Activated T-helper 17 cell treated with anti-CD3 and anti-CD28 coated beads, Interleukin-2, amount 50 U/mL, for 72 hours (primary cell): ENCODE results near the gene ERC2. TPM values are rescaled to one million over a fixed set of nuclear protein-coding genes. Genes with fewer than 3 reads are reported as not detected.

ENCODE experiments used
- ATAC-seq: fragments of 150-1000 bp; cut with Tn5 transposase; replicated peaks from 2 replicates; pipeline ENCODE4 v1.10.0; 2021; ENCODE audit warnings: mild to moderate bottlenecking, moderate library complexity
- H3K27ac Mint-ChIP-seq: one replicate; pipeline ENCODE4 v1.8.0; 2022; ENCODE audit warnings: mixed read lengths
- H3K27me3 Mint-ChIP-seq: one replicate; pipeline ENCODE4 v1.8.0; 2022; ENCODE audit warnings: mixed read lengths
- H3K36me3 Mint-ChIP-seq: one replicate; pipeline ENCODE4 v1.8.0; 2022; ENCODE audit warnings: low read depth, mild to moderate bottlenecking, mixed read lengths
- H3K4me1 Mint-ChIP-seq: one replicate; pipeline ENCODE4 v1.8.0; 2022; ENCODE audit warnings: mixed read lengths
- H3K4me3 Mint-ChIP-seq: one replicate; pipeline ENCODE4 v1.8.0; 2022; ENCODE audit warnings: mild to moderate bottlenecking, mixed read lengths
- H3K9me3 Mint-ChIP-seq: one replicate; pipeline ENCODE4 v1.8.0; 2022; ENCODE audit warnings: mixed read lengths
- total RNA-seq, 2 donors: library from RNA; stranded (reverse); gene quantifications; one replicate each; pipeline ENCODE4 v1.2.3, GENCODE V29; 2022

The ERC2 gene
- total RNA-seq, 2 donors from 2014 or later: not detected

- Mint-ChIP-seq H3K27ac (no peak overlapping the region), H3K27me3 (peaks cover 39% of the 10 kb centered on the region), H3K4me1 (no peaks in the 10 kb centered on the region), H3K36me3 (no peaks in the 10 kb centered on the region), H3K4me3 (no peak overlapping the region), H3K9me3 (no peaks in the 10 kb centered on the region)
- ATAC-seq: no peak
Measured at GRCh38 chr3:56459719-56460118, 8.5 kb downstream of the ERC2 start.

GRCh38 chr3:56459104-56459496, 9.2 kb downstream of the ERC2 start:
- Mint-ChIP-seq H3K9me3 (no peaks in the 10 kb centered on the region), H3K4me3 (no peak overlapping the region), H3K36me3 (no peaks in the 10 kb centered on the region), H3K27ac (no peak overlapping the region), H3K27me3 (peaks cover 33% of the 10 kb centered on the region), H3K4me1 (no peaks in the 10 kb centered on the region)
- ATAC-seq: no peak

- Mint-ChIP-seq H3K9me3 (no peaks in the 10 kb centered on the region), H3K36me3 (no peaks in the 10 kb centered on the region), H3K4me3 (no peak overlapping the region), H3K4me1 (no peaks in the 10 kb centered on the region), H3K27ac (no peak overlapping the region), H3K27me3 (peaks cover 31% of the 10 kb centered on the region)
- no peak for ATAC-seq
Measured at GRCh38 chr3:56458496-56459103, 9.7 kb downstream of the ERC2 start.

- H3K4me1 Mint-ChIP-seq: no peaks in the 10 kb centered on the region
- no peak overlapping the region for H3K4me3 Mint-ChIP-seq
- peaks cover 34% of the 10 kb centered on the region for H3K27me3 Mint-ChIP-seq
- H3K36me3 Mint-ChIP-seq: no peaks in the 10 kb centered on the region
- no peak for ATAC-seq
- H3K9me3 Mint-ChIP-seq: no peaks in the 10 kb centered on the region
- H3K27ac Mint-ChIP-seq: no peak overlapping the region
Measured at GRCh38 chr3:56456117-56456516, 12.2 kb downstream of the ERC2 start.

GRCh38 chr3:56453011-56453410, 15.3 kb downstream of the ERC2 start:
- peaks cover 45% of the 10 kb centered on the region for H3K27me3 Mint-ChIP-seq
- H3K4me1 Mint-ChIP-seq: no peaks in the 10 kb centered on the region
- no peak overlapping the region for H3K4me3 Mint-ChIP-seq
- no peak for ATAC-seq
- no peaks in the 10 kb centered on the region for H3K9me3 Mint-ChIP-seq
- no peak overlapping the region for H3K27ac Mint-ChIP-seq
- no peaks in the 10 kb centered on the region for H3K36me3 Mint-ChIP-seq

GRCh38 chr3:56452085-56452484, 16.2 kb downstream of the ERC2 start:
- Mint-ChIP-seq H3K36me3 (no peaks in the 10 kb centered on the region), H3K27me3 (peaks cover 41% of the 10 kb centered on the region), H3K4me3 (no peak overlapping the region), H3K9me3 (no peaks in the 10 kb centered on the region), H3K27ac (no peak overlapping the region), H3K4me1 (peaks cover 3% of the 10 kb centered on the region)
- ATAC-seq: peak; percentile 9

GRCh38 chr3:56443372-56443771, 24.9 kb downstream of the ERC2 start:
- ATAC-seq: no peak
- no peak overlapping the region for H3K4me3 Mint-ChIP-seq
- H3K9me3 Mint-ChIP-seq: peaks cover 3% of the 10 kb centered on the region
- peaks cover 5% of the 10 kb centered on the region for H3K4me1 Mint-ChIP-seq
- no peaks in the 10 kb centered on the region for H3K36me3 Mint-ChIP-seq
- peaks cover 21% of the 10 kb centered on the region for H3K27me3 Mint-ChIP-seq
- no peak overlapping the region for H3K27ac Mint-ChIP-seq

- no peak for ATAC-seq
- H3K27me3 Mint-ChIP-seq: peaks cover 23% of the 10 kb centered on the region
- H3K27ac Mint-ChIP-seq: no peak overlapping the region
- H3K4me1 Mint-ChIP-seq: no peaks in the 10 kb centered on the region
- no peak overlapping the region for H3K4me3 Mint-ChIP-seq
- peaks cover 4% of the 10 kb centered on the region for H3K9me3 Mint-ChIP-seq
- H3K36me3 Mint-ChIP-seq: no peaks in the 10 kb centered on the region
Measured at GRCh38 chr3:56428667-56429066, 39.6 kb downstream of the ERC2 start.

GRCh38 chr3:56424885-56425284, 43.4 kb downstream of the ERC2 start:
- no peak for ATAC-seq
- Mint-ChIP-seq H3K27me3 (peaks cover 26% of the 10 kb centered on the region), H3K4me3 (no peak overlapping the region)

GRCh38 chr3:56424336-56424735, 43.9 kb downstream of the ERC2 start:
- H3K4me1 Mint-ChIP-seq: no peaks in the 10 kb centered on the region

More at GRCh38 chr3:56424885-56425284, 43.4 kb downstream of the ERC2 start:
- no peaks in the 10 kb centered on the region for H3K4me1 Mint-ChIP-seq
- peaks cover 6% of the 10 kb centered on the region for H3K9me3 Mint-ChIP-seq
- H3K36me3 Mint-ChIP-seq: no peaks in the 10 kb centered on the region
- H3K27ac Mint-ChIP-seq: no peak overlapping the region

GRCh38 chr3:56423661-56424099, 44.6 kb downstream of the ERC2 start:
- no peak for ATAC-seq
- no peaks in the 10 kb centered on the region for H3K36me3 Mint-ChIP-seq
- H3K27me3 Mint-ChIP-seq: peaks cover 21% of the 10 kb centered on the region
- H3K4me3 Mint-ChIP-seq: no peak overlapping the region
- no peaks in the 10 kb centered on the region for H3K4me1 Mint-ChIP-seq
- no peak overlapping the region for H3K27ac Mint-ChIP-seq
- peaks cover 6% of the 10 kb centered on the region for H3K9me3 Mint-ChIP-seq

More at GRCh38 chr3:56424336-56424735, 43.9 kb downstream of the ERC2 start:
- H3K27ac Mint-ChIP-seq: no peak overlapping the region
- no peak overlapping the region for H3K4me3 Mint-ChIP-seq
- H3K27me3 Mint-ChIP-seq: peaks cover 25% of the 10 kb centered on the region
- H3K9me3 Mint-ChIP-seq: peaks cover 6% of the 10 kb centered on the region
- ATAC-seq: no peak
- no peaks in the 10 kb centered on the region for H3K36me3 Mint-ChIP-seq

GRCh38 chr3:56422316-56422715, 46.0 kb downstream of the ERC2 start:
- Mint-ChIP-seq H3K9me3 (peaks cover 6% of the 10 kb centered on the region), H3K27me3 (peaks cover 15% of the 10 kb centered on the region), H3K4me1 (no peaks in the 10 kb centered on the region), H3K36me3 (no peaks in the 10 kb centered on the region), H3K4me3 (no peak overlapping the region), H3K27ac (no peak overlapping the region)
- ATAC-seq: no peak

- no peak overlapping the region for H3K27ac Mint-ChIP-seq
Measured at GRCh38 chr3:56421205-56421604, 47.1 kb downstream of the ERC2 start.

GRCh38 chr3:56415652-56416051, 52.6 kb downstream of the ERC2 start:
- no peak overlapping the region for H3K4me3 Mint-ChIP-seq
- H3K27ac Mint-ChIP-seq: no peak overlapping the region
- H3K4me1 Mint-ChIP-seq: no peaks in the 10 kb centered on the region
- H3K9me3 Mint-ChIP-seq: no peaks in the 10 kb centered on the region
- no peaks in the 10 kb centered on the region for H3K36me3 Mint-ChIP-seq
- peaks cover 7% of the 10 kb centered on the region for H3K27me3 Mint-ChIP-seq
- ATAC-seq: no peak

More at GRCh38 chr3:56421205-56421604, 47.1 kb downstream of the ERC2 start:
- peaks cover 6% of the 10 kb centered on the region for H3K9me3 Mint-ChIP-seq
- H3K27me3 Mint-ChIP-seq: peaks cover 11% of the 10 kb centered on the region
- H3K4me3 Mint-ChIP-seq: no peak overlapping the region
- H3K36me3 Mint-ChIP-seq: no peaks in the 10 kb centered on the region
- peak; percentile 26 for ATAC-seq
- no peaks in the 10 kb centered on the region for H3K4me1 Mint-ChIP-seq

- H3K36me3 Mint-ChIP-seq: no peaks in the 10 kb centered on the region
- H3K27me3 Mint-ChIP-seq: peaks cover 7% of the 10 kb centered on the region
- H3K4me3 Mint-ChIP-seq: no peak overlapping the region
- H3K4me1 Mint-ChIP-seq: no peaks in the 10 kb centered on the region
- H3K27ac Mint-ChIP-seq: no peak overlapping the region
- no peaks in the 10 kb centered on the region for H3K9me3 Mint-ChIP-seq
- no peak for ATAC-seq
Measured at GRCh38 chr3:56413911-56414310, 54.4 kb downstream of the ERC2 start.

- peaks cover 12% of the 10 kb centered on the region for H3K27me3 Mint-ChIP-seq
- no peak for ATAC-seq
- H3K27ac Mint-ChIP-seq: no peak overlapping the region
- H3K4me1 Mint-ChIP-seq: no peaks in the 10 kb centered on the region
- H3K36me3 Mint-ChIP-seq: no peaks in the 10 kb centered on the region
- no peaks in the 10 kb centered on the region for H3K9me3 Mint-ChIP-seq
- H3K4me3 Mint-ChIP-seq: no peak overlapping the region
Measured at GRCh38 chr3:56411166-56411565, 57.1 kb downstream of the ERC2 start.
